Loucy (cell line): ENCODE measurements around the gene RESF1.

Experiments used
- EZH2phosphoT487 ChIP-seq: fragments of 200-600 bp; IDR thresholded peaks from 2 replicates; pipeline ENCODE4 v1.6.1; 2018; ENCODE audit warnings: antibody characterized with exemption, mild to moderate bottlenecking, moderate library complexity, borderline replicate concordance
- TF ChIP-seq, protein P1 (sequence below): fragments of 200-600 bp; sonication (generic); conservative IDR thresholded peaks from 2 replicates; pipeline ENCODE4 v1.5.1; 2014; ENCODE audit warnings: mild to moderate bottlenecking, antibody characterized with exemption, low read length

DNA sequence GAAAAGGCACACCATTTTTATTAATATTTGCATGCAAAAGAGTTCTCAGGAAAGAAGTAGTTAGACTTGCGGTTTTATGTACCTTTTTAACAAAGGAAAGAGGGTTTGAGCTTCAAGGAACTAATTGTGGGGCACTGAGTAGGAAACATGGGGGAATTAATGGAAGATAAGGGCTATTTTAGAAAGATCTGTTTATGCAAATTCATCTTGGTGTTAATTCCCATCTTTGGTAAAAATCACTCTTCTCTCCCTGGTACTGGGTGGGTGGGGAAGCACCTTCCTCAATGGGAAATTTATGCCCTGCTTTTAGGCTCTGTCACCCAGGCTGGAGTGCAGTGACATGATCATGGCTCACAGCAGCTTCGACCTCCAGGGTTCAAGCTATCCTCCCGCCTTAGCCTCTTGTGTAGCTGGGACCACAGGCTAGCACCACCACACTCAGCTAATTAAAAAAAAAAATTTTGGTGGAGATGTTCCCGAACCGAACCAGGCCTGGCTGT is 30.1 kb upstream of the RESF1 start:
- TF ChIP-seq, protein P1, sequence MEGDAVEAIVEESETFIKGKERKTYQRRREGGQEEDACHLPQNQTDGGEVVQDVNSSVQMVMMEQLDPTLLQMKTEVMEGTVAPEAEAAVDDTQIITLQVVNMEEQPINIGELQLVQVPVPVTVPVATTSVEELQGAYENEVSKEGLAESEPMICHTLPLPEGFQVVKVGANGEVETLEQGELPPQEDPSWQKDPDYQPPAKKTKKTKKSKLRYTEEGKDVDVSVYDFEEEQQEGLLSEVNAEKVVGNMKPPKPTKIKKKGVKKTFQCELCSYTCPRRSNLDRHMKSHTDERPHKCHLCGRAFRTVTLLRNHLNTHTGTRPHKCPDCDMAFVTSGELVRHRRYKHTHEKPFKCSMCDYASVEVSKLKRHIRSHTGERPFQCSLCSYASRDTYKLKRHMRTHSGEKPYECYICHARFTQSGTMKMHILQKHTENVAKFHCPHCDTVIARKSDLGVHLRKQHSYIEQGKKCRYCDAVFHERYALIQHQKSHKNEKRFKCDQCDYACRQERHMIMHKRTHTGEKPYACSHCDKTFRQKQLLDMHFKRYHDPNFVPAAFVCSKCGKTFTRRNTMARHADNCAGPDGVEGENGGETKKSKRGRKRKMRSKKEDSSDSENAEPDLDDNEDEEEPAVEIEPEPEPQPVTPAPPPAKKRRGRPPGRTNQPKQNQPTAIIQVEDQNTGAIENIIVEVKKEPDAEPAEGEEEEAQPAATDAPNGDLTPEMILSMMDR: no peak
- no peak for TF ChIP-seq EZH2phosphoT487
